ENCODE measurements around the gene PRKCH.

PRKCH gene

GRCh38 chr14:61558271-61558670 lies 236.9 kb downstream of the PRKCH start:
- no peak overlapping the region for H3K27ac ChIP-seq (replicated peaks)
- DNase-seq (ENCODE audit: low read depth in 1 of 2, low spot score in 1 of 2) = no peak
- TF ChIP-seq, protein P1, sequence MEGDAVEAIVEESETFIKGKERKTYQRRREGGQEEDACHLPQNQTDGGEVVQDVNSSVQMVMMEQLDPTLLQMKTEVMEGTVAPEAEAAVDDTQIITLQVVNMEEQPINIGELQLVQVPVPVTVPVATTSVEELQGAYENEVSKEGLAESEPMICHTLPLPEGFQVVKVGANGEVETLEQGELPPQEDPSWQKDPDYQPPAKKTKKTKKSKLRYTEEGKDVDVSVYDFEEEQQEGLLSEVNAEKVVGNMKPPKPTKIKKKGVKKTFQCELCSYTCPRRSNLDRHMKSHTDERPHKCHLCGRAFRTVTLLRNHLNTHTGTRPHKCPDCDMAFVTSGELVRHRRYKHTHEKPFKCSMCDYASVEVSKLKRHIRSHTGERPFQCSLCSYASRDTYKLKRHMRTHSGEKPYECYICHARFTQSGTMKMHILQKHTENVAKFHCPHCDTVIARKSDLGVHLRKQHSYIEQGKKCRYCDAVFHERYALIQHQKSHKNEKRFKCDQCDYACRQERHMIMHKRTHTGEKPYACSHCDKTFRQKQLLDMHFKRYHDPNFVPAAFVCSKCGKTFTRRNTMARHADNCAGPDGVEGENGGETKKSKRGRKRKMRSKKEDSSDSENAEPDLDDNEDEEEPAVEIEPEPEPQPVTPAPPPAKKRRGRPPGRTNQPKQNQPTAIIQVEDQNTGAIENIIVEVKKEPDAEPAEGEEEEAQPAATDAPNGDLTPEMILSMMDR (IDR thresholded peaks at IDR 0.05; ENCODE audit: insufficient read depth, low read length) = no peak
- TF ChIP-seq POLR2AphosphoS5 (IDR thresholded peaks at IDR 0.05; ENCODE audit: low read depth) (no peak), GABPA (IDR thresholded peaks at IDR 0.05; ENCODE audit: low read depth) (no peak), REST (IDR thresholded peaks at IDR 0.05; ENCODE audit: insufficient replicate concordance, low read depth) (no peak), SPI1 (IDR thresholded peaks at IDR 0.05; ENCODE audit: borderline replicate concordance, low read depth) (no peak)
- H3K27me3 ChIP-seq (ENCODE audit: insufficient read depth, poor library complexity, severe bottlenecking) = no peaks in the 10 kb centered on the region
- H3K4me3 ChIP-seq (replicated peaks; ENCODE audit: insufficient read depth, low read length) = no peak overlapping the region

GRCh38 chr14:61559641-61560201 lies 238.3 kb downstream of the PRKCH start:
- Histone ChIP-seq H3K4me3 (replicated peaks; ENCODE audit: insufficient read depth, low read length) (no peak overlapping the region), H3K27me3 (ENCODE audit: insufficient read depth, poor library complexity, severe bottlenecking) (no peaks in the 10 kb centered on the region), H3K27ac (replicated peaks) (no peak overlapping the region)
- no peak for TF ChIP-seq REST (IDR thresholded peaks at IDR 0.05; ENCODE audit: insufficient replicate concordance, low read depth)
- no peak for TF ChIP-seq POLR2AphosphoS5 (IDR thresholded peaks at IDR 0.05; ENCODE audit: low read depth)
- TF ChIP-seq, protein P1 (IDR thresholded peaks at IDR 0.05; ENCODE audit: insufficient read depth, low read length) = no peak
- TF ChIP-seq GABPA (IDR thresholded peaks at IDR 0.05; ENCODE audit: low read depth) = no peak
- TF ChIP-seq SPI1 (IDR thresholded peaks at IDR 0.05; ENCODE audit: borderline replicate concordance, low read depth) = no peak
- DNase-seq (ENCODE audit: low read depth in 1 of 2, low spot score in 1 of 2) = no peak

DNA sequence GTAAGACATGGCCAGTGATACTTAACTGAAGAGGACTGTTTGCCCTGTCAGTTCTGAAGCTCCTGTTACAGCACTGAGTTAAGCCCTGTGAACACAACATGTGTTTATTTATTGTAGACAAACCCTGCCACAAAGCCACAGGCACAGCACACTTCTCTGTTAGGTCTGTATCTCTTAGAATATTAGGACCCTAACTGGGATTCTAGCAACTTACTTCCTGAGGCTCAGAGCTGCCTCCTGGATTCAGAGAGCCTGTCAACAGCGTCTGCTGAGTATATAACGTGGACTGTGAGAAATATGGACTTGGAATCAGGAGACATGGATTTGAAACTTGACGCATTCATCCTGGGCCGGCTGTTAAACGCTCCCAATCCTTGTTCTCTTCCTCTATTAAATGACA lies 238.9 kb downstream of the PRKCH start:
- no peak for TF ChIP-seq SPI1 (IDR thresholded peaks at IDR 0.05; ENCODE audit: borderline replicate concordance, low read depth)
- TF ChIP-seq, protein P1 (IDR thresholded peaks at IDR 0.05; ENCODE audit: insufficient read depth, low read length) = no peak
- TF ChIP-seq POLR2AphosphoS5 (IDR thresholded peaks at IDR 0.05; ENCODE audit: low read depth) = no peak
- no peak for DNase-seq (ENCODE audit: low read depth in 1 of 2, low spot score in 1 of 2)
- Histone ChIP-seq H3K4me3 (replicated peaks; ENCODE audit: insufficient read depth, low read length) (no peak overlapping the region), H3K27me3 (ENCODE audit: insufficient read depth, poor library complexity, severe bottlenecking) (no peaks in the 10 kb centered on the region), H3K27ac (replicated peaks) (no peak overlapping the region)

DNA sequence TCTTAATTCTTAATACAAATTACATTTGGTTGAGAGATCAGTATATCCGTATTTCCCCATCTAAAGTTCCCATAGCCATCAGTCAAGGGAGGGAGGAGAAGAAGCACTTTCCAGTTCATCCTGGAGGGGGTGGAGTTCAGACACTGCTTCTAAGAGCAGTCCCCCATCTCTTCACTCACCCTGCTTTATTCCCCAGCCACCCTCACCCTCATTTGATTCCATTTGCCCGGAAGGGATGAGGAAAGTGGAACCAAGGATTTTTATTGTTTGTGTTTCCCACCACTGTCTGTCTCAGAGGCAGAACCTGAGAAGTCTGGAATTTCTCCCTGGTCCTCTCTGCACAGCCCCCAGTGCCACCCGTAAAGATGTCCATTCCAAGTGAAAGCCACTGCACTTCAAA lies 239.7 kb downstream of the PRKCH start:
- H3K4me3 ChIP-seq (replicated peaks; ENCODE audit: insufficient read depth, low read length) = no peak overlapping the region
- DNase-seq (ENCODE audit: low read depth in 1 of 2, low spot score in 1 of 2) = no peak
- TF ChIP-seq SPI1 (IDR thresholded peaks at IDR 0.05; ENCODE audit: borderline replicate concordance, low read depth) (no peak), POLR2AphosphoS5 (IDR thresholded peaks at IDR 0.05; ENCODE audit: low read depth) (no peak), REST (IDR thresholded peaks at IDR 0.05; ENCODE audit: insufficient replicate concordance, low read depth) (no peak), GABPA (IDR thresholded peaks at IDR 0.05; ENCODE audit: low read depth) (no peak)
- TF ChIP-seq, protein P1 (IDR thresholded peaks at IDR 0.05; ENCODE audit: insufficient read depth, low read length) = no peak

More for the DNA sequence above, 239.7 kb downstream of the PRKCH start:
- Histone ChIP-seq H3K27ac (replicated peaks) (no peak overlapping the region), H3K27me3 (ENCODE audit: insufficient read depth, poor library complexity, severe bottlenecking) (no peaks in the 10 kb centered on the region)
